Measurements from ENCODE around the gene THADA.
"Not testable (repeated sequence)": the region's sequence is repeated elsewhere in the genome, so short reads cannot be mapped to it uniquely, and the experiment has no call there.

Gene THADA

DNA sequence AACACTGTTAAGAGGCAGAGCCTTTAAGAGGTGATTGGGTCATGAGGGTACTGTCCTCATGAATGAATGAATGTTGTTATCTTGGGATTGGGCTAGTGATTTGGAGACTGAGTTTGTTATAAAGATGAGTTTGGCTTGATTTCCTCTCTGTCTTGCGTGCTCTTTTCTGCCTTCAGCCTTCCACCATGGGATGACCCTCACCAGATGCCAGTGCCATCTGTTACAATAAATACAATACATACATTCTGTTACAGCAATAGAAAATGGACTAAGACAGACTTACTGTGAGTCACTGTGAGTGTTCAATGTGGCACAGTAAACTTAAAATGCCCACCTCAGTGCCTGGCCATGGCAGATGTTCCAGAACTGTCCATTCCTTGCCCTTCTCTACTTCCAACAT lies 274.4 kb downstream of the THADA start:
- DNase-seq = peak; percentile 35

DNA sequence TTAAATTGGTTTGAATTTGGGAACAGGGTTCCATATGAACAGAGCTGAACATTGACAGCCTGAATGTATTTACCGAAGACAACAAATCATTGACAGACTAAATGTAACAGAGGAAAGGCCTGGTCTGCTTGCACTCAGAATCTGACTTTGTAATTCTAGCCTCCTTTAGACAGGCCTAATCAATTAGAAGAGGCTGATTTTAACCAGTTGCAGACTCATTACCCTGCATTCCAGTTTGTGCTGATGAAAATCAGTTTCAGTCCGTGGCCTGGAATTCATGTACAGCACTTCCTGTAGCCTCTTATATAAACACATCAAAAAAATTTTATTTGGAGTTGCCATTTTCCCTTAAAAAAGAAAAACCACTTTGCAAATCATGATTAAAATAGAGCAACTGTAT lies 276.3 kb downstream of the THADA start:
- no peak for DNase-seq

GRCh38 chr2:43318791-43319190 lies 277.0 kb downstream of the THADA start:
- peak; percentile 15 for DNase-seq

DNA sequence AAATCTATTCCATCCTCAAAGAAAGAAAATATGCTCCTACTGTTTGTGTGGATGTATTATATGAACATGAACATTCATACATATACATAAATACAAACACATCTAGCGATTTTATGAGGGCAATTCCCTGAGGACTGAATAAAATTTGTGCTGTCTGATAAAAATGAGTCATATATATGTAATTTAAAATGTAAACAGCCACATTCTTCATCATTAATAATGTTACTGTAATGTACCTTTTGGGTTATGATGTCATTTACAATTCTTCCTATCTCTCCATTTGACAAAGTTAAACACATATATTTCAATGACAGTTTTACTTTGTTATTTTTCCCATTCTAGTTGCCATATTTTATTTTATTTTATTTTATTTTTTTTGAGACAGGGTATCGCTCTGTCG lies 278.2 kb downstream of the THADA start:
- DNase-seq = no peak

DNA sequence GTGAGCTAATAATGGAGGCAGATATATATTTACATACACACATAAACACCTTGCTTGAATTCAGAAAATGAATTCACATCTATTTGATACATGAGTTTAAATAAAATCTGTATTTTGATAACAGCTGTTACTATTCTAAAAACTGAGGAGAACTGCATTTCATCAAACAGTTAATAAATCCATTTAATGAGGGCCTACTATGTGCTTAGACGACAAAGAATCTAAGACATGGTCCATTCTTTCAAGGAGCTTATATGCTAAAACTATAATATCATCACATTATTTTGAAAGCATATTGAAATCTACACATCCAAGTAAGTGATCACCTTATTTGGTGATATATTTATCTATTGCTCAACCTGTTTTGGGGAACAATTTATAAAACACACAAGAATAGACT lies 278.6 kb downstream of the THADA start:
- DNase-seq = no peak

DNA sequence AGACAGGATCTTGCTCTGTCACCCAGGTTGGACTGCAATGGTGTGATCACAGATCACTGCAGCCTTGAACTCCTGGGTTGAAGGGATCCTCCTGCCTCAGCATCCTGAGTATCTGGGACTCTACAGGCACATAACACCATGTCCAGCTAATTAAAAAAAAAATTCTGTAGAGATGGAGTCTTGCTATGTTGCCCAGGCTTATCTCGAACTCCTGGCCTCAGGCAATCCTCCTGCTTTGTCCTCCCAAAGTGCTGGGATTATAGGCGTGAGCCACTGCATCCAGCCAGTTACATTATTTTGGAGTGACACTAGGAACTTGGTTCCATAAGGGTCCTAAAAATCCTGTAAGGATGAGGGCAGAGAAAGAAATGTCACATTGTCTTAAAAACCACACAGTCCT lies 280.4 kb downstream of the THADA start:
- no peak for DNase-seq

- DNase-seq = no peak
Observed at GRCh38 chr2:43314299-43314927, 281.4 kb downstream of the THADA start.

DNA sequence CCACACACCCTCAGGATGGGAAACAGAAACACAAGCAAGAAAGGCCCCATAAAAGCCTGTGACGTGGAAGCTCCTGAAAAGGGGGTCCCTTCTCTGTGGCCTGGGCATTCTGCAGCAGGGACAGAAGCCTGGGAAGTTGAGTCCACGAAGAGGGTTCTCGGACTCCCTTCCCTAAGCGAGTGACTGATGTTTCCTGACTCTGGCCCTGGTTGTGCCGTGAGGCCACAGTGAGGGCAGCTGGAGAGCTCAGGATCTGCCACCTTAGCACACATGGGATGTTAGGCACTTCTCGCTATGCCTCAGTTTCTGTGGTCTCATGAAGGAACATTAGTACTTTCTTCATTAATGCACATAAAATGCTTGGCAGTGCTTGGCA lies 282.2 kb downstream of the THADA start:
- no peak for DNase-seq

DNA sequence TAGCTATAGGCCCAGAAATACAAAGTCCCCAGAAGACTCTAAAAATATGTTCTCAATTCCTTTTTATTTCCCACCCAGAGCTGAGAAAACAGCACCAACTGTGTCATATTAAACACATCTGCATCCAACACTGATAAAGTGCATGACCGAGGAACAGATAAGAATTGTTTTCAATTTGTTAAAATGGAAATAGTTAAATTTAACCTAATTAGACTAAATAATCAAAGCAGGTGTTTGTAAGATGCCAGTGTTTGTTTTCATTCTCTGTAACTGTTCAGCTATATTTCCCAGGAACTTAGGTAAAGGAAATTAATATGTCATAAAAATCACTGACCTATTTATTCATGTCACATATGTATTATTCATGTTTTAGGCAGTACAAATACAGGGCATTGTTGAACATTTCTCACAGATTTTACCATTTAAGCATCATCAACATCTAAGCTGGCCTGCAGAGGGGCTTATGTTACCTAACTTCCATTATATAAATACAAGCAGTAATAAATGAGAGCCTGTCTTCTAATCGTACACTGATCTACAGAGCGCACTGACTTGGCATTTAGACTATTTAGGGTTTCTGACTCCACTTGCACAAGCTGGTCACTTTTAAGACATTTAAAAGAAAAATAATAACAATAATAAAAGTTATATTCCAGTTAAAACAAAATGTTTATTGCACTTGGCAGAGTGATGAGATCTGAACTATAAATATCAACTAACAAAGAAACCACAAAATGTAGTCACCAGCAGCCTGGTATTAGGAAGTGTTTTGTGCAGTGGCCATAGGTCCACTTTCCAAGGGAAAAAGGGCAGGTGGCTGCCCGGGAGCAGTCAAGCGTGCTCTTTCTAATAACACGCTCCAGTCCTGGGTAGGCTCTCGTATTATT lies 282.8 kb downstream of the THADA start:
- no peak for DNase-seq

DNA sequence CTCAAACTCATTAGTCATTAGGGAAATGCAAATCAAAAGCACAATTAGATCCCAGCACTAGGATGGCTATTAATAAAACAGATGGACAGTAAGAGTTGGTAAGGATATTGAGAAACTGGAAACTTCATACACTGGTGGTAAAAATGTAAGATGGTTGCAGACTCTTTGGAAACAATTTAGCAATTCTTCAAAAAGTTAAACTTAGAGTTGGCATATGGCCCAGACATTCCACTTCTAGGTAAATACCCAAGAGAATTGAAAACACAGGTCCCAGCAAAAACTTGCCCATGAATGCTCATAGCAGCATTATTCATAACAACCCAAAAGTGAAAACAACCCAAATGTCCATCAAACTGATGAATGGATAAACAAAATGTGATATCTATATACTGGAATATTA lies 284.6 kb downstream of the THADA start:
- no peak for DNase-seq

- DNase-seq = no peak
Observed at GRCh38 chr2:43309935-43310334, 285.9 kb downstream of the THADA start.

DNA sequence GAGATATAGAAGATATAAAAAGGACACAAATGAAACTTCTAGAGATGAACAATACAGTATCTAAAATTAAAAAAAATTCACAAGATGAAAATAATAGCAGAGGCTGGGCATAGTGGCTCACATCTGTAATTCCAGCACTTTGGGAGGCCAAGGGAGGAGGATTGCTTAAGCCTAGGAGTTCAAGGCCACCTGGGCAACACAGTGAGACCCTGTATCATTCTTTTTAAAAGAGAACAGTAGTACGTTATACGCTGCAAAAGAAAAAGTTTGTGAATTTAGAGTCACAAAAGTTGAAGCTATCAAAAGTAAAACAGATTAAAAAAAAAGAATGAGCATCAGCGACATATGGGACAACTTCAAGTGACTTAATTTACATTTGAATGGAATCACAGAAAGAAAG lies 287.9 kb downstream of the THADA start:
- DNase-seq = no peak

DNA sequence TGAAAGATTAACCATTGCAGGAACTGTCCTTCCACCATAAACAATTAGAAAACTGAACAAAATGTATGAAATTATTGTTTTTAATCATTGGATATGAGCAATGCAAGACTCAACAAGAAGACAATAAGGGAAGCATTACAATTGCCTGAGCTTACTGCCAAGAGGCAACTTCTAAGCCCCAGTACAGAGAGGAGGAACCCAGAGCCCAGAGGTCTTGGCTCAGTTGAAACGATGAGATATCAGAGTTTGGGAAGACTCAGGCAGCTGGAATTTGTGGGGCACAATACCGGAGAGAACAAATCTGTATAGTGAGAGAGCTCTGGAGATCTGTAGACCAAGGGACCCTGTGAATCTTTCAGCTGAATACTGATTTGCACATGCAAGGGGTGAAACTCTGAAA lies 288.8 kb downstream of the THADA start:
- no peak for DNase-seq

DNA sequence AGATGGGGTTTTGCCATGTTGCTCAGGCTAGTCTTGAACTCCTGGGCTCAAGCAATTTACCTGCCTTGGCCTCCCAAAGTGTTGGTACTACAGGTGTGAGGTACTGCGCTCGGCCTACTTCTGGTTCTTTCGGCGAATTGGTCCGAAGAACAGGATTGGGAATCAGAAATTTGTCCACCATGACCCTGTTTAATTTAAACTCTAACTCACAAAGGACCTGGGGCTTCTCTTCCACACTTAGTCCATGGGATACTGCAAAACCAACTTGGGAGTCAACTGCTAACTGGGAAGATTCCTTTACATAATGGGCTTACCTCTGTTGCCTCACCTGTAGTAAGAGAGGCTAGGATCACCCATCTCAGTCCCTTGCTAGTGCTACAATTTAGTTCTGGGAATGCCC lies 289.6 kb downstream of the THADA start:
- DNase-seq = no peak

DNA sequence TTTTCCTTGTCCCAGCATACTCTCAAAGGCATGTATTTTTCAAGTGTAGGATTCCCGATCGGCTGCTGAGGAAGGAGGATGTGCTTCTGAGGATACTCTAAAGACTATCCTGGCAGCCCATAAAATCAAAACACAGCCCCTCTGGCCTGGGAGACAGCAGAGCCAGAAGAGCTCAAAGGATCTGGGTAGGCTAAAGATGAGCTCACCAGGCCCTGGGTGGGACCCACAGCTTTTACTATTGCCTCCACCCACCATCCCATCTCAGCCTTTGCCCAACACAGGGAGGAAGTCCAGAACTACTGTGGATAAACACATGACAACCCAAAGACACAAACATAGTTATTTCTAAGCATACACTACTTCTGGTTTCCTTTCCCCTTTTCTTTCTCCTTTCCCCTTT lies 290.3 kb downstream of the THADA start:
- no peak for DNase-seq

- DNase-seq = no peak
Observed at GRCh38 chr2:43305012-43305411, 290.8 kb downstream of the THADA start.

- DNase-seq = no peak
Observed at GRCh38 chr2:43303889-43304288, 291.9 kb downstream of the THADA start.

DNA sequence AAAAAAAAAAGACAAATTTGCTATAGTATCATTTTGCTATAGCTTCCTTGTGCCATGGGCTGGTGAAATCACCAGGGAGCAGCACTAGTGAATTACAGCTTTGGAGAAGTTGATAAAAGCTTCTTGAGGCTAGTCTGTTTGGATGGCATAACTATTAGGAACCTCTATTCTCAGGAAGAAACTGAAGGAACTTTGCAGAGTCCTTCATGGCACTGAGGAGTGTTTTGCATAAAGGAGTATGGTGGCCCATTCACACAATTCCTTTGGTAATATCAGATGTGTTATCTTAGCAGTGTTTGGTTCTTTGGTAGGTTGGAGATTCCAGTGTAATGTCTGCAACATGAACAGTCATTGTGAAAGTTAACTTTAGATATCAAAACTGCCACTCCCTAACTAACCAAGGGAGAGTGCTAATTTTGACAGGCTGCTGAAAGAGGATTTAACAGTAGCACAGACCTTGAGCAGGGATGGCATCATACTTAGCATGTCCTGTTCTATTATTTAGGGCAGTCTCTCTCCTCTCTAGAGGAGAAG lies 292.8 kb downstream of the THADA start:
- DNase-seq = no peak

DNA sequence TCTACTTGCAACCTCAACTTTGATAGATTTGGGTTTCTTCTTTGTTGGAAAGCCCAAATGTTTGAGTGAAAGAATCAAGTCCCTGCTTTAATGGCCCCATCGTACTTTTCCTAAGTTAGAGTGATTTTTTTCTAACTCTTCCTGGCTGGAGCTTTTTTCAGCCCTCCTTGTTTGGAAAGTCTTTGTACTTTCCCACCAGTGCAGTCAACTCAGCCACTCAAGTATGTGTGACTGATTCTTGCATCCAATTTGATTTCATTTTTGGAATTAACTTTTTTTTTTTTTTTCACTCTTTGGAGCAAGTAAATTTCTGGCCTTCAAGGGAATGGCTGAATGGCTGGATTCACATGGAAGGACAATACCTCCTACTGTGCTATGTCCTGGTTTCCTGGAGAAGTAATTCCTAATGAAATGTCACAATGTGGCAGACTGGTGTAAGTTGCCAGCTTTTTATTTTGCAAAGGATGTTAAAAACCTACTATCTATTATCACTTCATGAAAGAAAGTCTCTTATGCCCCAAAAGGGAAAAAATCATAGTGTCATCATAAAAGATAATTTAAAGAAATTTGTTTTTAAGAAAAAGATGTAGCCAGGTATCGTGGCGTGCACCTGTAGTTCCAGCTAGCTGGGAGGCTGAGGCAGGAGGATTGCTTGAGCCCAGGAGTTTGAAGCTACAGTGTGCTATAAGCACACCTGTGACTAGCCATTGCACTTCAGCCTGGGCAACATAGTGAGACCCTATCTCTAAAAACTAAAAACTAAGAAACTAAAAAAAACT lies 293.5 kb downstream of the THADA start:
- no peak for DNase-seq

- no peak for DNase-seq
Observed at GRCh38 chr2:43300781-43301583, 294.9 kb downstream of the THADA start.

GRCh38 chr2:43300222-43300621 lies 295.6 kb downstream of the THADA start:
- DNase-seq = no peak

- DNase-seq = no peak
Observed at GRCh38 chr2:43298500-43298899, 297.3 kb downstream of the THADA start.

- DNase-seq = not testable (repeated sequence)
Observed at GRCh38 chr2:43297740-43298139, 298.1 kb downstream of the THADA start.
